MM.1S (cell line): ENCODE data around the gene FAM156A.

Experiments
- EZH2 ChIP-seq: fragments of 300-600 bp; sonication (generic); optimal IDR thresholded peaks from 2 replicates; pipeline ENCODE3; 2017; ENCODE audit warnings: low read depth, mild to moderate bottlenecking, antibody characterized with exemption, low read length, mixed read lengths
- EZH2phosphoT487 ChIP-seq: fragments of 300-600 bp; sonication (generic); IDR thresholded peaks from 2 replicates; pipeline ENCODE4 v1.6.1; 2018; ENCODE audit warnings: antibody characterized with exemption, low read length
- TF ChIP-seq, protein P1 (sequence below): fragments of 300-600 bp; sonication (generic); IDR thresholded peaks from 2 replicates; pipeline ENCODE4 v1.5.1; 2016; ENCODE audit warnings: antibody characterized with exemption, low read length, mixed read lengths

DNA sequence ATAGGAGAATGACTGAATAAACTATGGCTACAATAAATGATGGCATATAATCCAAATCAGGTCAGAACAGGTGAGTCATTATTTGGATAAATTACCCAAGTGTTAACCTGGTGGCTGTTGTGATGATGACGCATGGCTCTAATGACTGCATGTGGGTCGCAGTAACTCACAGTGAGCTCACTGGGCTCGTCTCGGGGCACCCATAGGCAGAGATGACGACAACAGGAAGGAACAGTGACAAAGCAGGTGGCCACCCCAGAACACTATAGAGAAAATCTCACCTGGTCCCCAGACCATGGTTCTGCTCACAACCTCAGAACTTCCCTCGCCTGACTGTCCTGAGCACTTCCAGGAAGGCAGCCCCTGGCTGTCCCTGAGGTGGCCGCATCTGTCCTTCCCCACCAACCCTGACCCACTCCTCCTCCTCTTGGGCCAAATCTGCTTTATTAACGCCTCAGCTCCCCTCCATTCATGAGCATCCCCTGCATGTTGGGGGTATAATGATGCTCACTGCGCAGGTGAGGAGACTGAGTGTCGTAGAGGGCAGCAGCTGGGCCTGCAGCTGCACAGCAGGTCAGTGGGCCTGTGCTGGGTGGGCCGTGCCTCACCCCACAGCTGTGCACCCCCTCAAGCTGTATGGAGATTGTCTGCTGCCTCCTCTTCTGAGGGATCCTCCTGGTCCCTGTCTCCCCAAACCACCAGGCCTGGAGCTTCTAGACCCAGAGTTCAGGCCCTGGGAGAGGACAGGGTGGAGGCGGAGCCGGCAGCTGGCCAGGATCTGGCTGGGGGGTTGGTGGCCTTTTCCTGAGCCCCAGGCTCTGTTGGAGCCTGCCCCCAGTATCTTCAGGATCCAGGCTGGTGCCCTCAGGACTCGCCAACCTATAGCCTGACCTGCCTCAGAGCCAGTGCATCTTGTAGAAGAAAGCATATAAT is 30.9 kb upstream of the FAM156A start:
- TF ChIP-seq, protein P1, sequence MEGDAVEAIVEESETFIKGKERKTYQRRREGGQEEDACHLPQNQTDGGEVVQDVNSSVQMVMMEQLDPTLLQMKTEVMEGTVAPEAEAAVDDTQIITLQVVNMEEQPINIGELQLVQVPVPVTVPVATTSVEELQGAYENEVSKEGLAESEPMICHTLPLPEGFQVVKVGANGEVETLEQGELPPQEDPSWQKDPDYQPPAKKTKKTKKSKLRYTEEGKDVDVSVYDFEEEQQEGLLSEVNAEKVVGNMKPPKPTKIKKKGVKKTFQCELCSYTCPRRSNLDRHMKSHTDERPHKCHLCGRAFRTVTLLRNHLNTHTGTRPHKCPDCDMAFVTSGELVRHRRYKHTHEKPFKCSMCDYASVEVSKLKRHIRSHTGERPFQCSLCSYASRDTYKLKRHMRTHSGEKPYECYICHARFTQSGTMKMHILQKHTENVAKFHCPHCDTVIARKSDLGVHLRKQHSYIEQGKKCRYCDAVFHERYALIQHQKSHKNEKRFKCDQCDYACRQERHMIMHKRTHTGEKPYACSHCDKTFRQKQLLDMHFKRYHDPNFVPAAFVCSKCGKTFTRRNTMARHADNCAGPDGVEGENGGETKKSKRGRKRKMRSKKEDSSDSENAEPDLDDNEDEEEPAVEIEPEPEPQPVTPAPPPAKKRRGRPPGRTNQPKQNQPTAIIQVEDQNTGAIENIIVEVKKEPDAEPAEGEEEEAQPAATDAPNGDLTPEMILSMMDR, result no peak
- no peak for TF ChIP-seq EZH2phosphoT487
- TF ChIP-seq EZH2, result no peak
